ENCODE data around the gene TEKTIP1. TPM values are rescaled to one million over a fixed set of nuclear protein-coding genes. Genes with fewer than 3 reads are reported as not detected.

Gene TEKTIP1
- total RNA-seq, 6 donors from 2014 or later, result 1.6 to 7.3 (median 6.2) TPM; not detected in 3

GRCh38 chr19:3519126-3519525 lies 19.8 kb upstream of the TEKTIP1 start:
- H3K27ac ChIP-seq, result no peak overlapping the region
- TF ChIP-seq POLR2A (IDR thresholded peaks at IDR 0.05), result no peak
- no peak for TF ChIP-seq CTCF (IDR thresholded peaks at IDR 0.05)
- no peak for TF ChIP-seq POLR2AphosphoS5 (IDR thresholded peaks at IDR 0.05)
- no peak for TF ChIP-seq EP300 (IDR thresholded peaks at IDR 0.05)
- DNase-seq (peak in 1 of 2 donors; percentile 79), ATAC-seq (ENCODE audit: low FRiP score in 2 of 2) (no peak)
- H3K27me3 ChIP-seq, result no peaks in the 10 kb centered on the region
- peaks cover 3 to 41% (median 28%) of the 10 kb centered on the region in 4 donors for H3K36me3 ChIP-seq
- peaks cover 6 to 15% (median 10%) of the 10 kb centered on the region in 4 donors for H3K4me1 ChIP-seq
- H3K4me3 ChIP-seq, result no peak overlapping the region
- 83 to 91% methylated on average over 3 to 18 of the region's 18 CpGs for WGBS, 2 donors
- H3K9me3 ChIP-seq, result no peaks in the 10 kb centered on the region

GRCh38 chr19:3520166-3521103 lies 18.5 kb upstream of the TEKTIP1 start:
- ATAC-seq (ENCODE audit: low FRiP score in 2 of 2), result no peak
- DNase-seq, result peak in 1 of 2 donors; percentile 75
- TF ChIP-seq POLR2AphosphoS5 (IDR thresholded peaks at IDR 0.05), result no peak
- no peak for TF ChIP-seq CTCF (IDR thresholded peaks at IDR 0.05)
- no peak for TF ChIP-seq EP300 (IDR thresholded peaks at IDR 0.05)
- TF ChIP-seq POLR2A (IDR thresholded peaks at IDR 0.05), result no peak
- peaks cover 6 to 15% (median 10%) of the 10 kb centered on the region in 4 donors for H3K4me1 ChIP-seq
- no peaks in the 10 kb centered on the region for H3K27me3 ChIP-seq
- H3K9me3 ChIP-seq, result no peaks in the 10 kb centered on the region
- H3K36me3 ChIP-seq, result peaks cover 3 to 52% (median 38%) of the 10 kb centered on the region in 4 donors
- no peak overlapping the region for H3K4me3 ChIP-seq
- 89 to 95% methylated on average over 16 to 37 of the region's 37 CpGs for WGBS, 2 donors
- no peak overlapping the region for H3K27ac ChIP-seq

- no peak for ATAC-seq (ENCODE audit: low FRiP score in 2 of 2)
- 80 to 87% methylated on average over 7 of the region's 7 CpGs for whole genome bisulfite sequencing, 2 donors
- DNase-seq, result no peak
- no peak overlapping the region for H3K4me3 ChIP-seq
- H3K4me1 ChIP-seq, result peaks cover 6 to 15% (median 10%) of the 10 kb centered on the region in 4 donors
- H3K27me3 ChIP-seq, result no peaks in the 10 kb centered on the region
- H3K9me3 ChIP-seq, result no peaks in the 10 kb centered on the region
- H3K36me3 ChIP-seq, result peaks cover 3 to 58% (median 44%) of the 10 kb centered on the region in 4 donors
- no peak overlapping the region for H3K27ac ChIP-seq
- no peak for TF ChIP-seq CTCF (IDR thresholded peaks at IDR 0.05)
- no peak for TF ChIP-seq POLR2A (IDR thresholded peaks at IDR 0.05)
- TF ChIP-seq POLR2AphosphoS5 (IDR thresholded peaks at IDR 0.05), result no peak
Observed at GRCh38 chr19:3521104-3521445, 17.9 kb upstream of the TEKTIP1 start.

DNA sequence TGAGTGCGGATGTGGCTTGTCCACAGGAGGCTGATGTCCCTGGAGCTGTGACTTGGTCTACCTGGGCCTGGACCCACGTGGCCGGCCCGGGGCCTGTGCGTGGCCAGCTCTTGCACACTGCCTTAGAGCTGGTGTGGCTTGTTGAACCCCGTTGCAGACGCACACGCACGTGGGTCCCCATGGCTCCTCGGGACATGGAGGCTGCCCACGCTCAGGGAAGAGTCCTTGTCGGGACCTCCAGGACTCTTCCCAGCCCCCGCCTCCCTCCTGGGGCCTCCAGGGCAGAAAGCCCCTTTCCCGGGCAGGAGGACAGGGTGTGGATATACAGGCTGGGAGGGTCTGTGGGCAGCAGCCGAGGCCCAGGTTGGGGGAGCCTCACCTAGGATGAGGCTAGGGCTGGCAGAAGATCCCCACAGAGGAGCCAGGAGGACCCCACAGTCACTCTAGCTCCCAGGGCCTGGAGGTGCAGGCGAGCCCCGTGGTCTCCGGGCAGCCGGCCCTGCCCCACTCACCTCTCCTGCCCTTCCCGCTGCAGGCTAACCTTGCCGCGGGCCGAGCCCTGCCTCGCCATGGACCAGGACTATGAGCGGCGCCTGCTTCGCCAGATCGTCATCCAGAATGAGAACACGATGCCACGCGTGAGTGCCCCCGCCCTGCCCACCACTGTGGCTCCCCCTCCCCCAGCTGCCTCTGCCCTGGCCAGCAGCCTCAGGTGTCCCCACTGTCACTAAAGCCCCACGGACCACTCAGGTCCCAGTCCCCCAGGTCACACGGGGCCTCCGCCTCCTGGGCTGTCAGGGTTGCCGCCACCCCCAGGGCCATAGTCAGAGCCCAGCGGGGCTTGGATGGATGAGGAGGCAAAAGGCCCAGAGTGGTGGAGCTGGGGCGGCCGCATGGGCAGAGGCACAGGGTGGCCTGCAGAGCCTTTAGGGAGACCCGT lies 16.3 kb upstream of the TEKTIP1 start:
- WGBS, 2 donors, result 90 to 93% methylated on average over 10 to 35 of the region's 40 CpGs
- Histone ChIP-seq H3K27me3 (no peaks in the 10 kb centered on the region), H3K4me3 (no peak overlapping the region), H3K9me3 (no peaks in the 10 kb centered on the region), H3K36me3 (peaks cover 9 to 74% (median 60%) of the 10 kb centered on the region in 4 donors), H3K27ac (no peak overlapping the region), H3K4me1 (peaks cover 0 to under 1% (median under 1%) of the 10 kb centered on the region in 4 donors)
- no peak for TF ChIP-seq EP300 (IDR thresholded peaks at IDR 0.05)
- no peak for TF ChIP-seq POLR2A (IDR thresholded peaks at IDR 0.05)
- TF ChIP-seq POLR2AphosphoS5 (IDR thresholded peaks at IDR 0.05), result no peak
- no peak for TF ChIP-seq CTCF (IDR thresholded peaks at IDR 0.05)
- ATAC-seq (ENCODE audit: low FRiP score in 2 of 2) (no peak), DNase-seq (peak in 1 of 2 donors; percentile 66)

Measured in upper lobe of left lung (tissue), 6 donors.